Activated CD4-positive, alpha-beta T cell treated with anti-CD3 and anti-CD28 coated beads, Interleukin-2, amount 50 U/mL, for 24 hours (primary cell): Measurements from ENCODE around the gene AKR1C8.
"Not testable (repeated sequence)": the region's sequence is repeated elsewhere in the genome, so short reads cannot be mapped to it uniquely, and the experiment has no call there.

Experiments
- DNase-seq, 2 donors: peaks; one replicate each; pipeline ENCODE4 v3.0.0-alpha.2; 2020; ENCODE audit warnings: low read depth in 1 of 2, low spot score in 1 of 2

AKR1C8 gene

DNA sequence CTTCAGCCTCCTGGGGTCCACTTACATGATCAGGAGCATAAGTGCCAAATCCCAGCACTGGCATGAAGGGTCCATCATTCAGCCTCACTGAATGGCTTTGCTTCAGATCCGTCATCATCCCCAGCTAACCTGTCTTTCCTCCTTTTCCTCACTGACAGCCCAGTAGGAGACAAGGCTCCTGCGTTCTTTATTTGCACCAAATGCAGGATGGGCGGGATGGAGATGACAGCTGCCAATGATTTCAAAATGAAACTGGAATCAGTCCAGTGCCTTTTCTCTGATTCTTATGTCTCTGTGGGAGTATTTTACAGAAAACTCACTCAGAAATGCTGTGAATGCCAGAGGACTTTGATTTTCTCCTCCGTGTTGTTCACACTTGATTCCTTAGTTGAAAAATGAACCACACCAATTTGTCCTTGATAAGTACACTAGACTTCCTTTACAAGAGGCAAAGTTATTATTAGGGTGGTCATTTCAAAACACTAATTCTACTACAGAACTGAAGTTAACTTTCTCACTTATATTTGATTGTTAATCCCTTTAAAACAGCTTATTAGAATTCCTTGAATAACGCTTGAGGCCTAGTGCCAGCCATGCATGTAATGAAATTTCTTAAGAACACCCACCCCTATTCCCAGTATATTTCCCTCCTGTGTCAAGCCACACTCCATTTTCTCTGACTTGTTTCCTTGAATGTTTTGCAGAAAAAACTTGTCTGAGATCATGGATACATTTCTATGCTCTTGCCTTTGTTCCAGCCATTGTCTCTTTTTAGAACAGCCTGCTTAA lies at the start of gene AKR1C8:
TSS of gene AKR1C8 (minus strand) at position 164 of the 789 bp plus-strand sequence. CDS start at position 118, 46 bp downstream.
- no peak for DNase-seq

DNA sequence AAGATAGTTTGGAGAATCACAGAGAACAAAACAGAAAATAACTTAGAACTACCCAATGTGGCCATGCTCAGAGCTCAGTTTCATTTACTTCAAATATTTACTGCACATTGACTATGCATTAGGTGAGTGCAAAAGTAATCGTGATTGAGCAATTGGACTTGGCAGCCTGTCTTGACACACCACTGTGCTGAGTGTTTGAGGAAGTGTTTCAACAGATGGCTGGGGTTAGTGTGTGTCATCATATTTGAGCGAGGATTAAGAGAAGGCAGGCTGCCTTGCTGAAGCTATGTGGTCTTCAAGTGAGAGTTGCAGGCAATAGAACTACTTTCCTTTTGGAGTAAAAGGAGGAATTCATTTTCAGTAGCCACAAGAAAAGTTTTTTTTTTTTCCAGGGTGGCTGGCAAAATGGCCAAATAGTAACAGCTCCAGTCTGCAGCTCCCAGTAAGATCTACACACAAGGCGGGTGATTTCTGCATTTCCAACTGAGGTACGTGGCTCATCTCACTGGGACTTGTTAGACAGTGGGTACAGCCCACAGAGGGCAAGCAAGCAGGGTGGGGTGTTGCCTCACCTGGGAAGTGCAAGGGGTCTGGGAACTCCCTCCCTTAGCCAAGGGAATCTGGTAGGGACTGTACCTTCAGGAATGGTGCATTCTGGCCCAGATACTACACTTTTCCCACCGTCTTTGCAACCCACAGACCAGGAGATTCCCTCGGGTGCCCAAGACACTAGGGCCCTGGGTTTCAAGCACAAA lies 49.3 kb upstream of the AKR1C8 start:
- no peak for DNase-seq

DNA sequence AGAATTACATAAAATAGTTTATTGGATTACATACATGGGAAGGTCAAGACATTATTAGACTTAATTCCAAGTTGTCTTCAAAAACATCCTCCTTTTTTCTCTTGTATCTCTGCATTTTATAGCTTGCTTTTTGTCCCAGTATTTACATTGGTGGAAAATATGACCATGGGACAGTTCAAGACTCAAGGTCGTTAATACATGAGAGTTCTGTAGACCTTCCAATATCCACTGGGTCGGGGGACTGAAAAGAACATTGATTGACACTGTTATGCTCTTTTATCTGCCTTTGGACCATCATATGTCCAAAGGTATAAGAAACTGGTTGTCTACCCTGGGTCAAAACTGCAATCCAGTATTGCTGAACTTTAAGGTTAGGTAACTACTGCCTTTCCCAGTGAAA lies 48.4 kb upstream of the AKR1C8 start:
- DNase-seq = no peak

DNA sequence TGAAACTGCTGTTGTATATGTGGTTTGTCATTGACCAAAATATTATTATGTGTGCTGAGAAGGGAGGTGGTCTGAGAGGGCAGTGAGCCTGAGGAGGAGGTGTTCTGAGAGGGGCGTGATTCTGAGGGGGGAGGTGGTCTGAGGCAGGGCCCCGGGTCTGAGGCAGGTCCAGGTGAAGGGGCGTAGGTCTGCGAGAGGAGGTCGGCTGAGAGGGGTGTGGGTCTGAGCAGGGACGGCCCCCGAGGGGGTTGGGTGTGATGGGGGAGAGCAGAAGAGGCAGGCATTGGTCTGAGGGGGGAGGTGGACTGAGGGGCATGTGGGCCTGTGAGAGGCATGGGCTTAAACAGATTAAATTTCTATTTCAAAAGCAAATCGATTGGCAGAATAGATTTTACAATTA lies 44.1 kb upstream of the AKR1C8 start:
- DNase-seq = no peak

DNA sequence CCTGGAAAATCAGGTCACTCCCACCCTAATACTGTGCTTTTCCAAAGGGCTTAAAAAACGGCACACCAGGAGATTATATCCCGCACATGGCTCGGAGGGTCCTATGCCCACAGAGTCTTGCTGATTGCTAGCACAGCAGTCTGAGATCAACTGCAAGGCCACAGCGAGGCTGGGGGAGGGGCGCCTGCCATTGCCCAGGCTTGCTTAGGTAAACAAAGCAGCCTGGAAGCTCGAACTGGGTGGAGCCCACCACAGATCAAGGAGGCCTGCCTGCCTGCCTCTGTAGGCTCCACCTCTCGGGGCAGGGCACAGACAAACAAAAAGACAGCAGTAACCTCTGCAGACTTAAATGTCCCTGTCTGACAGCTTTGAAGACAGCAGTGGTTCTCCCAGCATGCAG lies 38.0 kb upstream of the AKR1C8 start:
- DNase-seq = not testable (repeated sequence)

DNA sequence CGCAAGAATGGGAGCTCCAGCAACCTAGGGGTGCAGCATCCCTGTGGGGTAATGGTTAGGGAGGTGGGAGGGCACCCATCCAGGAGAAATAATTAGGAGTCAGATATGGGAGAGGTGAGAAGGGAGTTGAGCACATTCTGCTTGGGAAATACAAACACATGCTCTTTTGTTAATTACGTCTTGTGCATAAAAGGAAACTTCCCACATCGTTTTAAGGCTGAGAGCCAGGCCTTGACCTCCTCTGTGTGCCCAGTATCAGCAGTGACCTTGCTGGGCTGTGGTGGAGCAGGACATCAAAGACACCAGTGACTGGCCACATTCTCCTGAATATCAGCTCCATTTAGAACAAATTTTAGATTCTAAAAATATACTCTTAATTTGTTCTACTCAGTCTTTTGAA lies 34.3 kb upstream of the AKR1C8 start:
- DNase-seq = no peak

DNA sequence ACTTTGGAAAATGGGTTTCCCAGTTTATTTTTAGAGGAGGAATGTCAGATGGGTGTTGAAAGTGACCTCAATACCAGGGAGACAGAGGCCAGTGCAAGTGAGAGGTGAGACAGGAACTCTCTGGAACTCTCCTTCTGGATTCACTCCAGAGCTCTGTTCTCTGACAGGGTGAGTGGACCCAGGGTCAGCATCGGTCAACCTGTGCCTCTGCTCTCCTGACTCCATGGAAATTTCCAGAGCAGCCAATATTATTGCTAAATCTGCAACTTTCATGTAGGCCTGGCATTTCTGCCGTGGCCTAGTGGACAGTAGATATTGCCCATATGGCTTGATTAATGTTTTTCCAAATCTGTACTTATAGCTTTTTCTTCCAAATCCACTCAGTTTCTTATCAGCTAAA lies 31.9 kb upstream of the AKR1C8 start:
- no peak for DNase-seq

DNA sequence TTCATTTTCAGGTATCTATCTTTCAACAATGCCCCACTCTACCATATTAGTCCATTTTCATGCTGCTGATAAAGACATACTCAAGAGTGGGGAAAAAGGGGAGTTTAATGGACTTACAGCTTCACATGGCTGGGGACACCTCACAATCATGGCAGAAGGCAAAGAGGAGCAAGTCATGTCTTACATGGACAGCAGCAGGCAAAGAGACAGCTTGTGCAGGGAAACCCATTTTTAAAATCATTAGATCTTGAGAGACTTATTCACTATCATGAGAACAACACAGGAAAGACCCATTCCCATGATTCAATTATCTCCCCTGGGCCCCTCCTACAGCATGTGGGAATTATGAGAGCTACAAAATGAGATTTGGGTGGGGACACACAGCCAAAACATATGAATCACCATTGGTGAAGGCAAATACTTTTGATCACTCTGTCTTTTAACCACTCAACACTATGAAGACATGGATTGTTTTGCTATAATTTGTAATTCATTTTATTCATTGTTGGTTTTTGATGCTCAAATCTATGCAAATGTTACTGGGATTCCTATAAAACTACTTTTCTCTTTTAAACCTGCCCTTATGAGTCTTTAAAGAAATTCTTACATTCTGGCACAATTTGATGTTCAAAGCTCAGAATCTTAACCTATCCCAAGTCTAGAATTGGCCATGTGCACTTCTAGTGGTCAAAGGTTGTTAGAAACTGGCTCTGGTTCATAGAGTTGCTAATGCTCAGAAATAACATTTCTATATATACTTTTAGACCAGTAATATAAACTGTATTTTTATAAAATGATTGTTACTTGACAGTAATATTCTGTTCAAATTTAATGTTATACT lies 27.0 kb upstream of the AKR1C8 start:
- no peak for DNase-seq

DNA sequence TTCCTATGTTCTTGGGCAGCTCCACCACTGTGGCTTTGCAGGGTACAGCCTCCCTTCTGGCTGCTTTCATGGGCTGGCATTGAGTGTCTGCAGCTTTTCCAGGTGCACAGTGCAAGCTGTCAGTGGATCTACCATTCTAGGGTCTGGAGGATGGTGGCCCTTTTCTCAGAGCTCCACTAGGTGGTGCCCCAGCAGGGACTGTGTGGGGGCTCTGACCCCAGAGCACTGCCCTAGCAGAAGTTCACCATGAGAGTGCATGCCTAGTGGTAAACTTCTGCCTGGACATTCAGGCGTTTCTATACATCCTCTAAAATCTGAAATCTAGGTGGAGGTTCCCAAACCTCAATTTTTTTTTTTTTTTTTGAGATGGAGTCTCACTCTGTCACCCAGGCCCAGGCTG lies 25.3 kb upstream of the AKR1C8 start:
- not testable (repeated sequence) for DNase-seq

DNA sequence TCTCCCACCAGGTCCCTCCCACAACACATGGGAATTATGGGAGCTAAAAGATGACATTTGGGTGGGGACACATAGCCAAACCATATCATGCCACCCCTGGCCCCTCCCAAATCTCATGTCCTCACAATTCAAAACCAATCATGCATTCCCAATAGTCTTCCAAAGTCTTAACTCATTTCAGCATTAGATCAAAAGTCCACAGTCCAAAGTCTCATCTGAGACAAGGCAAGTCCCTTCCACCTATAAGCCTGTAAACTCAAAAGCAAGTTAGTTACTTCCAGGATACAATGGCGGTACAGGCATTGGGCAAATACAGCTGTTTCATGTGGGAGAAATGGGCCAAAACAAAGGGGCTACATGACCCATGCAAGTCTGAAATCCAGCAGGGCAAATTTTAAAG lies 24.8 kb upstream of the AKR1C8 start:
- DNase-seq = not testable (repeated sequence)

DNA sequence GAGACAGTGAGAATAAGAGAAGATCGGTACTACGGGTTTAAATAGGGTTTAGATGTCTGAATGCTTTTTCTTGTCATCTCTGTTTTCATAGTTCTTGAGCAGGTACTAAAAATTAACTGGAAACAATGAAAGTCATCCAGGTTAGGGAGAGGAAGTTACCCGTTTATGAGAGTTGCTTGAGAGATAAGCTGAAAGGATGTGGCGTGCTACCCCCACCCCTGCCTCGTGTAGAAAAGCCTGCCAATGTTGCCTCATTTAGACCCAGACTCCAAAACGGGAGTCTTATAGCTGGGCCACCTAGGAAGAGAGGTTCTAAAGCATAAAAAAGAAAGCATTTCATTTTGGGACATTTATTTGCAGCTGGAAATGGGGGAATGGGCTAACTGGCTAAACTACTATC lies 21.8 kb upstream of the AKR1C8 start:
- DNase-seq = no peak

DNA sequence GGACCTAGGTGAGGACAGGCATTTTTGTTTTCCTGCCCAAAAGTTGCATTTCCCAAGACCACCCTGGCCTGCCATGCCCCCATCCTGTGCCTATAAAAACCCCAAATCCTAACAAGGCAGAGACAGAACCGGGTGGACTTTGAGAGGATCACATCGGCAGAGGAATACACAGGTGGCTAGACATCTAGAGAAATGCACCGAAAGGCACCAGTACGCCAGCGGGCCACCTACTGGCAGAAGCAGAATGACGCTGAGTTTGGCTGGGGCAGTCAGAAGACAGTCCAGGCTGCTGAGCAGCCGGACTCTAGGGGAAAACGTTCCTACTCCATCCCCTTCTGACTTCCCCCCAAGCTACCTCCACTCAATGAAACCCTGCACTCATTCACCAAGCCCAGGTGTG lies 14.4 kb upstream of the AKR1C8 start:
- DNase-seq = no peak

DNA sequence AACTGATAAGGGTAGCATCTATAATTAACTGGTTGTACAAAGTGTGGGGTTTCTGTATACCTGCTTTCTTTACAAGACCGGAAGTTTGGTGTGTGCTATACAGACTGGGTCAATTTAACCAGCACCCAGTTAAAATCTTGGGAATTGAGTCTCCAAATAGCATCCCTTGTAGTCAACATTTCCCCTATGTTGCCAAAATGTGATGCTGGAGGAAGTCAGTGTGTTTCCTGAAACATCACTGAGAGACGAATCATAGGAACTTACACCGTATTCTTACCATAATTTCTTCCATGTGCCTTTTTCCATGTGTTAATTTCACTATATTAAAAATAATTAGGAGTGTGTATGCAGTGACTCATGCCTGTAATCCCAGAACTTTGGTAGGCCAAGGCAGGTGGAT lies 13.4 kb upstream of the AKR1C8 start:
- DNase-seq = no peak

DNA sequence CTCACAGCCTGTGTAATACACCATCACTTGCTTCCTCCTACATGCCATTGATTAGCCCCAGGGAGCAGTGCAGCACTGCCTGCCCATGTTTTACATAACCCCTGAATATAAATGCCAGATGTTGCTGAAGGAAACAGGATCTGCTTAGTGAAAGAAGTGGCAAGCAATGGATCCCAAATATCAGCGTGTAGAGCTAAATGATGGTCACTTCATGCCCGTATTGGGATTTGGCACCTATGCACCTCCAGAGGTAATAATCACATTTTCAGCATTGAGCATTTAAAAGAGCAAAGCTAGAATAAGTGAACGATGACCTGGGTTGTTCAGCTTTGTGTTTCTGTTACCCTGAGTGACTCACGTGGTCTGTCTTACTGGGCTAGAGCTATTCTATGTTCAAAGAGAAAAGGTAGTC lies 11.8 kb upstream of the AKR1C8 start, which contains the start of gene AKR1C4:
TSS of gene AKR1C4 (plus strand) at position 136 of the 412 bp plus-strand sequence. CDS start at position 167, 31 bp downstream.
- no peak for DNase-seq

DNA sequence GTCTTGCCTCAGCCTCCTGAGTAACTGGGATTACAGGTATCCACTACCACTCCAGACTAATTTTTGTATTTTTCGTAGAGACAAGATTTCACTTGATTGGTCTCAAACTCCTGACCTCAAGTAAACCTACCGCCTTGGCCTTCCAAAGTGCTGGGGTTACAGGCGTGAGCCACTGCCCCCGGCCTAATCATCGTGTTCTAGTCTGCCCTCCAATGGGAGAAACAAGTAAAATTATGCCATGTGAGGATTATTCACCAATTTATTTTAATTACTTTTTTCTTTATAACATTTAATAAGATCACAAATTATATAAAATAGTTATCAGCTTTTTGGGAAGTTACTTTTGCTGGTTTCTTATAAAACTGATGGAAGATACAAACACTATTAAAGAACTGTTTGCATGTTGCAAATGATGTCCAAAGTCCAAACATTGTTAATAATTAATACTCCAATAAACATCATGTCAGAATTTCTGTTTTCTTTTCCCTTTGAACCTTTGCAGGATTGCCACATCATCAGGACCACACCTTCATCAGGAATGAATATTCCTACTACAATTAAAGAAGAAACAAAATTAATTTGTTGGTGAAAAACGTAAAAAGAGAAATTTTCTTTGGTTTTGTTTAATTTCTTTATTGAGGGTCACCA lies 10.9 kb upstream of the AKR1C8 start:
- no peak for DNase-seq

DNA sequence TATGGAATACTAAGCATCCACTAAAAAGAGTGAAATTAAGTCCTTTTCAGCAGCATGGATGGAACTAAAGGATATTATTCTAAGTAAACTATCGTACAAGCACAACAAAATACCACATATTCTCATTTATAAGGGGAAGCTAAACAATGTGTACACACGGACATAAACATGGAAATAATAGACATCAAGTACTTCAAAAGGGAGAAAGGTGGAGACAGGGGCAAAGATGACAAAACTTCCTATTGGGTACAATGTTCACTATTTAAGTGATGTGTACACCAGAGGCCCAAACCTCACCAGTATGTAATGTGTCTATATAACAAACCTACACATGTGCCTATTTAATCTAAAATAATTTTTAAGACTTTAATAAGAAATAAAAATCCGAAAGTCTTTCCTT lies 9.5 kb upstream of the AKR1C8 start:
- DNase-seq = no peak

DNA sequence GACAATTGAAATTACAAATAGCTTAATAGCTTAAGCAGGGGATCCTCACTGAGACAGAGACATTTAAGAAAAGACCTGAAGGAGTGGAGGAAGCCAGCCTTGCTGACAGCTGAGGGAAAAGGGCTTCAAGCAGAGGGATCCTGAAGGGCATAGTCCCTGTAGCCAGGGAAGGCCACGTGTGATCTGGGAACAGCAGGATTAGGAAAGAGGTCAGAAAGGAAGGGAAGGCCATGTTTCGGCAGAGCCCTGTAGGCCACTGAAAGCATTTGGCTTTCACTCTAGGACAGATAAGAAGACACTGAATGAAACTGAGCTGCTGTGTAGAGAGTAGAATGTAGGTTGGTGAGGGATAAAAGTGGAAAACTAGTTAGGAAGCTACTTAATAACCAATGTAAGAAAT lies 3.4 kb upstream of the AKR1C8 start:
- DNase-seq = no peak

DNA sequence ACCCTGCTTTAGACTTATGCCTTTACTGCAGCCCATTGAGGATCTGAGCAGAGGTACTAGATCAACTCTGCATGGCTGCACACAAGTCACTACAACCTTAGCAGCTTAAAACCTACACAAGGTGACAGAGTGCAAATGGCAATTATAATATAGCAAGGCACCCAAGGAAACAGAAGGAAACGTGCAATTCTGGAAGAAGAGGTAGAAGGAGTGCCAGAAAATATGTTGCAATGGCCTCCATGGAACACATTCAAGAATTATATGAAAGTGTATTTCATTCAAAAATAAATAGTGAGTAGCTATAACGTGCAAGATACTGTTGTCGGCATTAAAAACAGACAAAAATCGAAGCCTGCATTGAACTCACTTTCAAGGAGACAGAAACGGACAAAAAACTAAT lies 2.9 kb upstream of the AKR1C8 start:
- no peak for DNase-seq

DNA sequence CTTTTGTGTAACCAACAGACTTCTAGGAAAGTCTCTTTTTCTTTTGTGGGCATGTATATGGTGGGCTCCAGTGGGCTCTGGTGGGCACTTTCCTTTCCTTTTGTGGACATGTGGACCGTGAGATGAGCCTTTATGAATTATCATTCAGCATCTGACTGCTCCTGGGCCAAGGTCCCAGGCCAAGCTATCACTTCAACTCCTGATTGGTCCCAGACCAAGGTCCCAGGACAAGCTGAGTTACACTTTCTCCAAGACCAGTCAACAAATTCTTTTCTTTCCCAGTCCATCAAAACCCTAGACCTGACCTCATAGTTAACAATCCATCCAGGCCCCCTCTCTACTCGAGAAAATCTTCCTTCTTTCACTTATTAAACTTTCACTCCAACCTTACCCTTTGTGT lies 1.0 kb downstream of the AKR1C8 start:
- no peak for DNase-seq

DNA sequence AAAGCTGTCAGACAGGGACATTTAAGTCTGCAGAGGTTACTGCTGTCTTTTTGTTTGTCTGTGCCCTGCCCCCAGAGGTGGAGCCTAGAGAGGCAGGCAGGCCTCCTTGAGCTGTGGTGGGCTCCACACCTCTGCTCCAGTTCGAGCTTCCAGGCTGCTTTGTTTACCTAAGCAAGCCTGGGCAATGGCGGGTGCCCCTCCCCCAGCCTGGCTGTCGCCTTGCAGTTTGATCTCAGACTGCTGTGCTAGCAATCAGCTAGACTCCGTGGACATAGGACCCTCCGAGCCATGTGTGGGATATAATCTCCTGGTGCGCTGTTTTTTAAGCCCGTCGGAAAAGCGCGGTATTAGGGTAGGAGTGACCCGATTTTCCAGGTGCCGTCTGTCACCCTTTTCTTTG lies 4.4 kb downstream of the AKR1C8 start:
- not testable (repeated sequence) for DNase-seq

DNA sequence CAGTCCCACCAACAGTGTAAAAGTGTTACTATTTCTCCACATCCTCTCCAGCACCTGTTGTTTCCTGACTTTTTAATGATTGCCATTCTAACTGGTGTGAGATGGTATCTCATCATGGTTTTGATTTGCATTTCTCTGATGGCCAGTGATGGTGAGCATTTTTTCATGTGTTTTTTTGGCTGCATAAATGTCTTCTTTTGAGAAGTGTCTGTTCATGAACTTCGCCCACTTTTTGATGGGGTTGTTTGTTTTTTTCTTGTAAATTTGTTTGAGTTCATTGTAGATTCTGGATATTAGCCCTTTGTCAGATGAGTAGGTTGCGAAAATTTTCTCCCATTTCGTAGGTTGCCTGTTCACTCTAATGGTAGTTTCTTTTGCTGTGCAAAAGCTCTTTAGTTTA lies 9.4 kb downstream of the AKR1C8 start:
- not testable (repeated sequence) for DNase-seq
